ENCODE data around the gene LPP. TPM values are rescaled to one million over a fixed set of nuclear protein-coding genes. Genes with fewer than 3 reads are reported as not detected.

LPP gene
- total RNA-seq, 1 donor from 2014 or later, result 560 TPM

- DNase-seq (ENCODE audit: low spot score), result no peak
These were observed 635.3 kb downstream of the LPP start for GRCh38 chr3:188789251-188789650.

- no peak for DNase-seq (ENCODE audit: low spot score)
These were observed 637.4 kb downstream of the LPP start for GRCh38 chr3:188791311-188791710.

- DNase-seq (ENCODE audit: low spot score), result no peak
These were observed 638.8 kb downstream of the LPP start for GRCh38 chr3:188792793-188793192.

- DNase-seq (ENCODE audit: low spot score), result no peak
These were observed 642.2 kb downstream of the LPP start for GRCh38 chr3:188796122-188796631.

GRCh38 chr3:188797045-188797444 lies 643.1 kb downstream of the LPP start:
- DNase-seq (ENCODE audit: low spot score), result no peak

GRCh38 chr3:188798556-188799145 lies 644.7 kb downstream of the LPP start:
- DNase-seq (ENCODE audit: low spot score), result no peak

GRCh38 chr3:188801393-188801792 lies 647.4 kb downstream of the LPP start:
- no peak for DNase-seq (ENCODE audit: low spot score)

GRCh38 chr3:188802645-188803044 lies 648.7 kb downstream of the LPP start:
- DNase-seq (ENCODE audit: low spot score), result no peak

- DNase-seq (ENCODE audit: low spot score), result no peak
These were observed 653.0 kb downstream of the LPP start for GRCh38 chr3:188807006-188807405.

GRCh38 chr3:188812198-188812597 lies 658.2 kb downstream of the LPP start:
- no peak for DNase-seq (ENCODE audit: low spot score)

GRCh38 chr3:188814581-188814980 lies 660.6 kb downstream of the LPP start:
- DNase-seq (ENCODE audit: low spot score), result no peak

GRCh38 chr3:188817103-188817934 lies 663.4 kb downstream of the LPP start:
- DNase-seq (ENCODE audit: low spot score), result no peak

GRCh38 chr3:188817935-188818269 lies 663.9 kb downstream of the LPP start:
- no peak for DNase-seq (ENCODE audit: low spot score)

- DNase-seq (ENCODE audit: low spot score), result no peak
These were observed 664.3 kb downstream of the LPP start for GRCh38 chr3:188818282-188818681.

- no peak for DNase-seq (ENCODE audit: low spot score)
These were observed 666.0 kb downstream of the LPP start for GRCh38 chr3:188819939-188820338.

GRCh38 chr3:188822004-188822403 lies 668.0 kb downstream of the LPP start:
- DNase-seq (ENCODE audit: low spot score), result no peak

- no peak for DNase-seq (ENCODE audit: low spot score)
These were observed 668.5 kb downstream of the LPP start for GRCh38 chr3:188822411-188822810.

GRCh38 chr3:188824566-188824965 lies 670.6 kb downstream of the LPP start:
- DNase-seq (ENCODE audit: low spot score), result no peak

GRCh38 chr3:188825901-188826300 lies 671.9 kb downstream of the LPP start:
- no peak for DNase-seq (ENCODE audit: low spot score)

- DNase-seq (ENCODE audit: low spot score), result no peak
These were observed 672.6 kb downstream of the LPP start for GRCh38 chr3:188826574-188826973.

GRCh38 chr3:188827103-188827502 lies 673.1 kb downstream of the LPP start:
- no peak for DNase-seq (ENCODE audit: low spot score)

GRCh38 chr3:188827576-188827975 lies 673.6 kb downstream of the LPP start:
- no peak for DNase-seq (ENCODE audit: low spot score)

GRCh38 chr3:188829130-188829529 lies 675.2 kb downstream of the LPP start:
- no peak for DNase-seq (ENCODE audit: low spot score)

Data from ureter (tissue), 1 donor.